M059J (cell line): ENCODE data around the gene DNAJC12. TPM values are rescaled to one million over a fixed set of nuclear protein-coding genes. Genes with fewer than 3 reads are reported as not detected.
A peak's percentile ranks its signal among the peaks of the same experiment; 100 is the strongest.
"Not testable (repeated sequence)": the region's sequence is repeated elsewhere in the genome, so short reads cannot be mapped to it uniquely, and the experiment has no call there.

Source experiments
- DNase-seq: peaks from one replicate; pipeline ENCODE4 v3.0.0-alpha.2; 2012; ENCODE audit warnings: low read depth
- total RNA-seq: library from RNA; depleted of rRNA; stranded (reverse); fragments of >200 nt; shearing (Covaris generic); gene quantifications from 2 replicates; pipeline ENCODE4 v1.2.3, GENCODE V29; 2014

DNAJC12 gene
- total RNA-seq, 1 experiment from 2014 or later: 3.4 TPM

DNA sequence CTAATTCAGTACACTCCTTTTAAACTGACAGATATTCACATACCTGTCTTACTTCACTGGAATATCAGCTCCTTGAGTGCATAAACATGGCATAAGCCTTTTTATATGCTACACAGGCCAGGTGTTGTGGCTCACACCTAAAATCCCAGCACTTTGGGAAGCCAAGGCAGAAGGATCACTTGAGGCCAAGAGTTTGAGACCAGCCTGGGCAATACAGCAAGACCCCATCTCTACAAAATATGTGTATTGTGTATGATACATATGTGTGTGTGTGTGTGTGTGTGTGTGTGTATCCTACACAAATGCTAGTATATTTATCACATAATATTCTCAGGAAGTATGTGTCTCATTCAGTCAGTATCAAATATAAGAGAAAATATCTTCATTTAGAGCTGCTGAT is 45.3 kb downstream of the DNAJC12 start:
- no peak for DNase-seq

- peak; percentile 25 for DNase-seq
Observed at GRCh38 chr10:67790534-67791408, 47.2 kb downstream of the DNAJC12 start.

DNA sequence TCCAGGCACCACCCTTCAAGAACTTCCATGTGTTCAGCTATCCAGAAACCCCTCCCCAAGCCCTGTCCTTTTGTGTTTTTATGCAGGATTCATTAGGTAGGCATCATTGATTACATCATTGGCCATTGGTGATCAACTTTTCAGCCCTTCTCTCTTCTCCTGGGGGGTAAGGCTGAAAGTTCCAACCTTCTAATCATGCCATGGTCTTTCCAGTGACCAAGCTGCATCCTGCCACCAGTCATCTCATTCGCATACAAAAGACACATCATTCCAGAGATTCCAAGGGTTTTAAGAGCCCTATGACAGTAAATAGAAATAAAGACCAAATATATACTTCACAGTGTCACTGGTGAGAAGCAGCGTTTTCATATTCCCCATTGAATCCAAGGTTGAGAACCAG is 48.2 kb downstream of the DNAJC12 start:
- DNase-seq: no peak

DNA sequence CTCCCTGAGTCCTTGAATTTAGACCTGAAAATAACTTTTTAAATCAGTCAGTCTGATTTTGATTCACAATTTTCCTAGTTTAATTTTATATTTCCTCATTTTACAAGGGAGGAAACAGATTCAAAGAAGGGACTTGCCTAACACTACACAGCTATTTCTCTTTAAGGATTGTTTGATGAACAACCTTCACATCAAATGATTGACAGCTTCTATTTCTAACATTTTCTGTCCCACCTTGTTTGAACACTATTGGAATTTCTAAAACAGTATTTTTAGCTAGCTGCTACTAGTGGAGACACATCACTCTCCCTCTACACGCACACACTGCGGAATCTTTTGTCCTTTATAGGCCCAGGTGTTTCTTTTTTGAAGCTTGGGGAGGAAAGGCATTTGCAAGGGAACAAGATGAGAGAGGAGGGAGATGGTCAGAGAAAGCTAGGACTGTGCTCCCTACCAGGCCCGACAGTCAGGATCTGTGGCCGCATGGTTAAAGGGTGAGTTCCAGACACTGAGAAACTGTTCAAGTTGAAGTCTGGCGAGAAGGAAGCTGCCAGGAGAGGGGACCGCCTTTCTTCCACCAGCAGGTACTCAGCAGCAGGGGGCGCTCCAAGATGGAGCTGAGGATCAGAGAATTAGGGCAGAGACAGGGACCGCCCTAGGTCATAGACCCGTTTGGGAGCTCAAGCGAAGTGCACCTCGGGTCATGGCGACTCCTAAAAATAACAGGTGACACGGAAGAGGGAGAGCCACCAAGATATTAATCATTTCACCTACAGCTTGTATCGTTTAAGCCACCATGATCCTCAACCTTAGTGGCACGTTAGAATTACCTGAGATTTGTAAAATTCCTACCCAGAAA is 49.7 kb downstream of the DNAJC12 start:
- peak; percentile 34 for DNase-seq

DNA sequence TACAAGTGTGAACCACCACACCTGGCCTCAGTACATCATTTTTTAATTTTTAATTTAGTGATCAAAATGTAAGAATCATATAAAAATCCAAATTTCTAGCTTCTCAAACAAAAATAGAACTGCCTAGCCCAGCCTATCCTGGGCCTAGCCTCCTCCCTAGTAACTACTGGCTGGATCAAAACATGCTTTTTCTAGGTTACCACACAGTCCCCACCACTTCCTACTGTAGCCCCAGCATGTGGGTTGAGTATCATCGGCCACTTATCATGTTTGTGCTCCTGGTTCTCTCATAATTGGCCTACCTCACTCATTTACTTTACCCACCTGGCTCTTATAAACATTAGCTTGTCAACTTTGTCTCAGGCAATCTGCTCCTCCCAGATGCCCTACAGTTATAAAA is 52.9 kb downstream of the DNAJC12 start:
- no peak for DNase-seq

- no peak for DNase-seq
Observed at GRCh38 chr10:67784474-67784873, 53.5 kb downstream of the DNAJC12 start.

GRCh38 chr10:67783606-67784294 is 54.2 kb downstream of the DNAJC12 start:
- no peak for DNase-seq

- DNase-seq: no peak
Observed at GRCh38 chr10:67782530-67782929, 55.5 kb downstream of the DNAJC12 start.

- no peak for DNase-seq
Observed at GRCh38 chr10:67780759-67781538, 57.0 kb downstream of the DNAJC12 start.

GRCh38 chr10:67780204-67780621 is 57.8 kb downstream of the DNAJC12 start:
- not testable (repeated sequence) for DNase-seq

DNA sequence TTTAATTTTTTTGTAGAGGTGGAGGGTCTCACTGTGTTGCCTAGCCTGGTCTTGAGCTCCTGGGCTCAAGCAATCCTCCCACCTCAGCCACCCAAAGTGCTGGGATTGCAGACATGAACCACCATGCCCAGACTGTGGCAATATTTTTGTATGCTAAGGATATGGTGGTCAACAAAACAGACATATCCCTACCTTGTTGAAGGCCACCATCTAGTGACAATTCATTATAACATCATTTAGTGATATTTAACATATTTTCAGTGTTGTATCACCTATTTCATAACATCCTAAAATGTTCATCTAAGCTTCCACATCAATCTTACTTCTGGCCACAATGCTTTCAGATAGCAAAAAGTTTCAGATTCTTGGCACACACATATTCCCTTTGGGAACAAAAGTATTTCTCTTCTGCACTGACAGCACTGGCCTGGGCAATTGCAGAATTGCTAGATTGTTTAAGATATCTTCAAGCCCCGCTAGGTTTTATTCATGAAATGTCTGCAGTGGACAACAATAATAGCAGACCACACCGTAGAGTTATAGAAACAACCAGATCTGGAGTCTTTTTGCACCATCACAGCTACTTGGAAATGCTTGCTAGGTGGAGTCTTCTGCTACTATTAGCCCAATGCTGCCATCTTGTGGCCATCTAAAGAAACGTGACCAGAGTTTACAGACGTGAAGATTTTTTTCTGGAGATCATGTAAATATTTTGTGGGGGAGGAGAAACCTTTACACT is 58.4 kb downstream of the DNAJC12 start:
- DNase-seq: peak; percentile 72

- DNase-seq: no peak
Observed at GRCh38 chr10:67776371-67776770, 61.6 kb downstream of the DNAJC12 start.

- no peak for DNase-seq
Observed at GRCh38 chr10:67775279-67775678, 62.7 kb downstream of the DNAJC12 start.

GRCh38 chr10:67772894-67773511 is 65.0 kb downstream of the DNAJC12 start:
- peak; percentile 51 for DNase-seq

GRCh38 chr10:67772151-67772550 is 65.8 kb downstream of the DNAJC12 start:
- DNase-seq: no peak

- no peak for DNase-seq
Observed at GRCh38 chr10:67771200-67771599, 66.8 kb downstream of the DNAJC12 start.

DNA sequence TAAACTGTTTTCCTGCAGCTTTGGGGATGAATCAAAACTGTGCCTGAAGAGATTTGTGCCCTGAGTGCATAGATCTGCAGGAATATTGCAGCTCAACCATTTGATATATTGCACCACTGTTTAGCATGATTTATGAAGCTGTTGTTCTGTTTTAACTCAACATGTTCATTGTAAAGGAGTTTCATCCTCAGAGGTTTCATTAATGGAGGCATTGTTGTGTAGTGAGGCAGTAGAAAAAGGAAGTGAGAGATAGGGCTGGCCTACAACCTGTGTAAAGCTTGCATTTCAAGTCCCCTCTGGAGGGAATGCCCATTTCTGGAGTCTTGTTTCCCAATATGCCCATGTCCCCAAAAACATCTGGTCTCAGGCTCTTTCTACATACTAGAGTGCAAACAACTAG is 67.5 kb downstream of the DNAJC12 start:
- DNase-seq: no peak

GRCh38 chr10:67767244-67767643 is 70.7 kb downstream of the DNAJC12 start:
- DNase-seq: no peak

GRCh38 chr10:67764012-67764822 is 73.8 kb downstream of the DNAJC12 start:
- peak; percentile 88 for DNase-seq
